ENCODE results near the gene MRPS18A.

- no peak for TF ChIP-seq CTCF (IDR thresholded peaks at IDR 0.05)
- TF ChIP-seq POLR2A (IDR thresholded peaks at IDR 0.05): no peak
Measured at GRCh38 chr6:43644940-43645612, 42.5 kb downstream of the MRPS18A start, which contains the start of gene RSPH9.
